Measurements from ENCODE around the gene CASZ1.

The CASZ1 gene

DNA sequence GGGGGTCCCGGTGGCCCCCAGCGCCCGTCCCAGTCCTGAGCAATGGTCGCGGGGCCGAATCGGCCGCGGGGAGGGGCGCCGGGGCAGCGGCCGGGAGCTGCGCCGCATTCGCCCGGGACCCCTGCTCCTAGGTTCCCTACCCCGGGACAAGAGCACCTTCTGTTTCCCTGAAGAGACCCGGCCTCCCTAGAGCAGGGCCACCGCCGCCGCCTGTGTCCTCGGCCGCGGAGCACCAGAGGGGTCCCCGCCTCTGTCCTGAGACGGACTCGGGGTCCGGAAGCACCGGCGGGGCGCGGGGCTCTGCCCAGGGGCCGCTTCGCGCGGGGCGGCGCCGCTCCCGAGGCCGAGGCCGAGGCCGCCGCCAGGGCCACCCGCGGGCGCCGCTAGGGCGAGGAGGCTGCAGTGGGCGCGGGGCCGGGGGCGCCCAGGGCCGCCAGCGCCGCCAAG is 157.9 kb downstream of the CASZ1 start:
- no peak for DNase-seq (ENCODE audit: low spot score)

DNA sequence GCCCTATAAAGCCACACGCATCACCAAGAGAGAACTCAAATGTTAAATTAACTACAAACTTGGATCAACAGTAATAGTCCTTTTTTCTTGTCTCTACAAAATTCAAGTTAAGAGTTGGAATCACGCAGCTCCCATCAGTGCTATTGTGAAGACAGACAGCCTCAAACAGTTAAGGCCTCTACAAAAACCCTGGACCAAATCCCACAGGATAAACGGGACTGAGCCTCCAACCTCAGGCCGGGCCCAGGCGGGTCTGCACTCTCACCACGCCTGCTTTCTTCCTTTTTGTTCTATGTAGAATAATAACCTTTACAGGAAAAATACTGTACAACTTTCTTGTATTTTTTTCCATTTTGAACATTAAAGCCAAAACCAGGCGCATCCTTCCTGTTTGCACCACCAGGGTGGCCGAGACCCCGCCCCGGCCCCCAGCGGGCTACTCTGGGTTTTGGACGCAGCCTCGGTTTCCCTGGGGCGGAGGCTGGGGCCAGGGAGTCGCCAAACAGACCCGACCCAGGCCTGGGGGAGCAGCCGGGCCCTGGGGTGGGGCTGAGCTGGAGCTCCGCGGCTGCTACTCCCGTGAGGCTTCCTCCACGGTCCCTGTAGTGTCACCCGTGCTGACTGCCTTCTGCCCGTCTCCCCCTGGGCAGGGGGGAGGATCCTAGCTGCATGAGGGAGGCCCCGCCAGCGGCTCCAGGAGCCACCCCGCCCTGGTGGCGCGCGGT is 158.4 kb downstream of the CASZ1 start:
- no peak for DNase-seq (ENCODE audit: low spot score)

DNA sequence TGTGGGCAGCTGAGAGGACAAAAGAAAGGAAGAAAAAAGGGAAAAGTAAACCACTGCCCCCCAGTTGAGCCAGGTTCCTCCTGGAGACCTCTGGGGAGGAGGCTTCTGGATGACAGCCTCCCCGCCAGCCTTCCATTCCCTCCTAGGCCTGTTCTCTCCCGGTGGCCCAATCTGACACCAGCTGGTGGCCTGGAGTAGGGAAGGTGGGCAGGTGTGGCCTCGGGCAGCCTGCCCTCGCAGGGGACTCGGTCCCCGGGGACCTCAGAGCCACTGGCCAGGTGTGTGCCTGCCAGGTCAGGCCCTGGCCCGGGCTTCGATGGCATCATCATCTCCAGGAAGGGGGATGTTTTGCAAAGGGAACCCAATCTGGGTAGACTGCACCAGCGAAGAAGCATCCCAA is 159.0 kb downstream of the CASZ1 start:
- no peak for DNase-seq (ENCODE audit: low spot score)

DNA sequence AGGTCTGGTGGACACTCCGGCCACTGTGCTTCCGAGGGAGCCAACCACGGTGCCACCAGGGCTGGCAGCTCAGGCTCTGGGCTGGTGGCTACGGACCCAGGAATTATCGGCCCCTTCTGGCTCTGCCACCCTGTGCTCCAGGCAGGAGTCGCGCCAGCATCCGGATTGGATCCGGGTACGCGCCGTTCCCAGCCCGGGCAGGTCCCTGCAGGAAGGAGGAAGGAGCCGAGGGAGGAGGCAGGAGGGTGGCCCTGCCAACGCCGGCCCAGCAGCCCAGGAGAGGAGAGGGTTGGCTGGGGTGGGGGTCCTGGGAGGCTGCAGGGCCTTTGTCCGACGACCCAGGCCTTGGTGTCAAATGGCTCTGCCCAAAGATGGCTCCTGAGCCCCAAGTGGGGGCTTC is 160.5 kb downstream of the CASZ1 start:
- DNase-seq (ENCODE audit: low spot score): no peak

DNA sequence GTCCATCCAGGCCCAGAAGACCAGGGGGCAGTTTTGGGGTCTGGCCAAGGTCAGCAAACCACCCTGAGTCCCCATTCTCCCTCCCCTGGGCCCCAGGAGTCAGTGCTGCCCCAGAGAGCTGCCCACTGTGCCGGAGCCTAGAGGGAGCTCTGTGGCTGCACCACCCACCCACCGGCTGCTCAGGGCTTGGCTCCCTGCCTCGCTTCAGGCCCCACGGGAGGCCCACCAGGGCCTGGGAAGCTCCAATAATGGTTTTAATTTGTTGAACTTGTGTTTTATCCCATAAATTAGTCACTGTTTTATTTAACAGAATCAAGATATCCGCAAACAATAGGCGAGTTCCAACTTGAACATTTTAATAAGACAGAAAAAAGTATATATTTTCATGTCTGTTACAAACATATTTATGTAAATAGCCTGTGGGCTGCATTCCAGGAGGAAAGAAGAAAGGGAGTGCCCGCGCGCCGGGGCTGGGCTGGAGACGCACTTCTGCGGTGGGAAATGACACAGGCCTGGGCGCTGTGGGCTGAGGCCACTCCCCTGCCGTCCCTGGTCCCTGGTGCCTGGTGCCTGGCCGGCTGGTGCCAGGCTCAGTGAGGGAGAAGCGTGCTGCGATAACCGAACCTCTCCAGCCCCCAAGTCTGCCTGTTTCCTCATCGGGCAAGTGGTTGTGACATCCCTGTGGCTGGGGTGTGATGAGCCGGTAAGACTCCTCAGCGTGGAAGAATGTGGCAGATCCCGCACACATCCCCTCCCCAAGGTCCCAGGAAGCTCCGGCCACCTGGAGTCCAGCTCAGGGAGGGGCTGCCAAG is 161.2 kb downstream of the CASZ1 start:
- peak; percentile 78 for DNase-seq (ENCODE audit: low spot score)

DNA sequence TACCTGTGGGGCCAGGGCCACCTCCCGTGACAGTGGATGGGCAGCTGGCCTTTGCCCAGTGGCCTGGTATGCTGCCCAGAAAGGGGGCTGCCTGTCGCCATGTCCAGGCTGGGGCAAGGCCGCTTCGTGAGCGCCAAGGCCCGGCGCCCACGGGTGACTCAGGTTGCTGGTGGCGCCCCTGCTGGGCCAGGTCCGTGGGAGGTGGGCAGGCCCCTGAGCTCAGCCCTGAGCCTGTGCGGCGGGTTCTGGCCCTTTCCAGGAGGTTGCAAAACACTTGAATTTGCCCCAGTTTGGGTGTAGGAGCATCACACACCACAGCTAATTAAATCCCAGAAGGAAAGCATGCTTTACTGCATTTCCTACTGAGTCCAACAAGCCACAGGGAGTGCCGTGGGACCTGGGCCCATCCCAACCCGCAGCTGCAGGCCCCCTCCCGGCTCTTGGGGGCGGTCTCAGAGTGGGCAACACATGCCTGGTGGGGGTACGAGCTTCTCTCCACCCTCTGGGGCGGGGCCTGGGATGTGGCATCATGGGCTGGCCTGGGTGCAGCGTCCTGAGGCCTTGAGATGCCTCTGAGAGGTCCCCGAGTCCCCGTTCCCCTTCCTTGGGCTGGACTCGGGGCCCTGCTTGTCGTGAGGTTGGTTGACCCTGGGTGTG is 161.9 kb downstream of the CASZ1 start:
- DNase-seq (ENCODE audit: low spot score): peak; percentile 64

DNA sequence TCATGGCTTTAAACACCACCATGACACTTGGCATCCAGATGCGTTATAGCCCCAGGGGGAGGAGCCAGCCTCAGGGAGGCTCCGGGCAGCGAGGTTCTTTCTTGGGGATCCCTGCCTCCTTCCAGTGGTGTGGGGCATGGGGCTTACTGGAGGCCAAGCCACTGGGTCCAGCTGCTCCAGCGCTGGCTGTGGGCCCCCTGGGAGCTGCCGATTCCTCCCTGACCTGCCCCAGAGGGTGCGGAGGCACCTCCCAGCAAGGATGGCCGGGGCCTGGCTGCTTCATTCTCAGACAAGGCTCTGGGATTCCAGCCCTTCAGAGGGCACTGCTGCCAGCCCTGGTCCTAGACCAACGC is 162.4 kb downstream of the CASZ1 start:
- no peak for DNase-seq (ENCODE audit: low spot score)

DNA sequence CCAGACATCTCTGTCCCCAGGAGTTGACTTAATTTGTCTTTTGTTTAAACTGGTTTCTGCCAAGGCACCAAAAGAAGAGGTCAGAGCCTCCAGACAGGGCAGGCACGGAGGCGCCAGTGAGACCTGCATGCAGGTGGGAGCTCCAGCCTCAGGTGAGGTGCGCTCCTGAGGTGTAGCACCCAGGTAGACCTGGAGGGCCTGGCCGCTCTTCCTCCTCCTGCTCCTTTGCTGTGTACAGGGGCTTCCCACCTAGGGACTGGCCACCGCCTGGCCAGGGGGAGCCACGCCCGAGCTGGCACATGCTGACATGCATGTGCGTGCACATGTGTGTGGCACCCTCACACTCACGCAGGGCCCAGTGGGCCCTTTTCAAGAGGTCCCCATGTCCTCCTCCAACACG is 163.0 kb downstream of the CASZ1 start:
- DNase-seq (ENCODE audit: low spot score): no peak

DNA sequence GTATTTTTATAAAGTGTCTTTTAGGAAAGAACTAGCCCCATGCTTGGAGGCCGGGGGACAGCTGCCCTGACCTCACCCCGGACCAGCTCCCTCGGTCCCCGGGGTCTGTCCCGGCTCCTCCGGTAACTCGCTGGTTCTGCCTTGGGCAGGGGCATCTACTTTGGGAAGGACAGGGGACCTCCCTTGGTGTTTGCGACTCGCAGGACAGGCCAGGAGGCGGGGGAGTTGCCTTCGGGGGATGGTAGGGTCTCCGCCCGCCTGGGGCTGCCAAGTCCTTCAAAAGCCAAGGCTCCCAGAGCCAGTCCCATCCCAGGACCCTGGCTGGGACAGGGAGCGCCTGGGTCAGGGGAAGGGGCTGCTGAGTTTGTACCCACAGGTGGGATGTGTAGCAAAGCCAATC is 163.8 kb downstream of the CASZ1 start:
- no peak for DNase-seq (ENCODE audit: low spot score)

DNA sequence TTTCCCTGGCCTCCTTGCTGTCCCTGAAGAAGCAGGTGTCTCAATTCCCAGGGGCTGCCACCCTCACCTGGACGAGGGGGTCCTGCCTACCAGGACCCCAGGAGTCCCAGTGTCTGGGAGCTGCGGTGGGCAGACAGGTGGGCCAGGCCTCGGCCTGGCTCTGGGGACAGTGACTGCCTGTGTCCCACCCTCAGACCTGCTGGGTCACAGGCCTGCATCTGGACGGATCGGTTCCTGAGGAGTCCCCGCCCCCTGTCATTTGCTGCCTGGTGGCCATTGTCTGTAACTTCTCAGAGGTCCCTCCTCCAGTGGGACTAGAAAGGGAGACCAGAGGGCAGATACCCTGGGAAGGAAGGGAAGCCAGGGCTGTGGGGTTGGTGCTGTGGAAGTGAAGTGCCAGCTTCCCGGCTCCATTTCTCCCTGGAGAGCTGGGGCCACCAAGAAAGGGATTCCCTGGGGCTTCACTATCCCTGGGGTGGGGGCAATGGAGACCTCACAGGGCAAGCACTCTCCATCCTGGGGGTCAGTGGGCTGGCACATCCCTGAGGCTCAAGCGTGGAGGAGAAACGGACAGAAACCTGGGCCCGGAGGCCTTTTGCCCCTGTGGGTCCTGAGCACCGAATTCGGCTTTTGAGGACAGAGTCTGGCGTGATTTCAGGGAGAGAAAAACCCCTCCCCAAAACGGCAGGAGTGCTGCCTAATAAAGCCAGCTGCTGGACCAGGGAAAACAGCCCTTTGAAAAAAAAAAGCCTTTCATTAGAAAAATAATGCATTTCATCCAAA is 164.4 kb downstream of the CASZ1 start:
- DNase-seq (ENCODE audit: low spot score): no peak

DNA sequence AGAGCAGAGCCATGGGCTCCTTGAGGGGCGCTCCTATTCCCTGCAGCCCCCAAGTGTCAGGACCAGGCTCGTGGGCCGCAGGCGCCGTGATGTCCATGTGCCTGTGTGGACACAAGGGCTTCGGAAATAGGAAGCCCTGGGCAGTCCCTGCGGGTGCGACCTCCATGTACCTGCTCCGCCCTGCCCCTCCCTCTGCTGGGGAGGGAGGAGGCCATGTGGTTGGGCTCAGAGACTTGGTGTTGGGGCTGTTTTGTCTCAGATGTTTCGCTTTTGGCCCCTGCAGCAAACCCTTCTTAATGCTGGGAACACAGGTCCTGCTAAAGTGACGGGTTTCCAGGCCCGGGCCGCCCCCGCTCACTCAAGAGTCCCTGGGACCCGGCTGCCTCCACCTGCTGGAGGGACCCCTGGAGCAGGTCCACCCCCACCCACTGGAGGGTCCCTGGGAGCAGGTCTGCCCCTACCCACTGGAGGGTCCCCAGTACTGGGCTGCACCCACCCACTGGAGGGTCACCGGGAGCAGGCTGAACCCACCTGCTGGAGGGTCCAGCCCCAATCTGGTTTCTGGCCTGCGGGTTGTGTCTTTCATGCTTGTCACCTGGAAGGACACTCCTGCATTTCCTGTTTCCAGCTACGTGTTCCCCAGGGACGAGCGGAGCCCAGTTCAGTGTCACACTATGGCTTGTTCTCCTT is 165.2 kb downstream of the CASZ1 start:
- no peak for DNase-seq (ENCODE audit: low spot score)

DNA sequence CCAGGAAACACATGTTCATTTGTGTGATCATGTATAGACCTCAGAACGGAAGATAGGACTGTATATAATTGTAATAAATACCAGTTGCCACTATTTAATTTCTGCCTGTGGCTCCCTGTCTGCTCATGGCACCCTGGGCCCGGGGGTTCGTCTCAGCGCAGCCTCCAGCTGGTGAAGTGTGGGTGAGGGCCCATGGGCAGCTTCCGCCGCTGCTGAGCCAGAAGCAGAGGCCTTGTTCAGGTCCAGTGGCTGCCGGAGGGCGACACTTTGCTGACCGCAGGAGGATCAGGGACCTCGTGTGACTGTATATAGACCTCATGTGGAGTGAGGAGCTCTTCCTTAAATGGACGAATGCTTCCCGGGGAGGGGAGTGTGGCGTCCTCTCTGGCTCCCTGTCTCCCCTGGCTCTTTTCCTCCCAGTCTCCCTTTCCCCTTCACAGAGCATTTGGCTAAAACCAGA is 165.8 kb downstream of the CASZ1 start:
- no peak for DNase-seq (ENCODE audit: low spot score)

DNA sequence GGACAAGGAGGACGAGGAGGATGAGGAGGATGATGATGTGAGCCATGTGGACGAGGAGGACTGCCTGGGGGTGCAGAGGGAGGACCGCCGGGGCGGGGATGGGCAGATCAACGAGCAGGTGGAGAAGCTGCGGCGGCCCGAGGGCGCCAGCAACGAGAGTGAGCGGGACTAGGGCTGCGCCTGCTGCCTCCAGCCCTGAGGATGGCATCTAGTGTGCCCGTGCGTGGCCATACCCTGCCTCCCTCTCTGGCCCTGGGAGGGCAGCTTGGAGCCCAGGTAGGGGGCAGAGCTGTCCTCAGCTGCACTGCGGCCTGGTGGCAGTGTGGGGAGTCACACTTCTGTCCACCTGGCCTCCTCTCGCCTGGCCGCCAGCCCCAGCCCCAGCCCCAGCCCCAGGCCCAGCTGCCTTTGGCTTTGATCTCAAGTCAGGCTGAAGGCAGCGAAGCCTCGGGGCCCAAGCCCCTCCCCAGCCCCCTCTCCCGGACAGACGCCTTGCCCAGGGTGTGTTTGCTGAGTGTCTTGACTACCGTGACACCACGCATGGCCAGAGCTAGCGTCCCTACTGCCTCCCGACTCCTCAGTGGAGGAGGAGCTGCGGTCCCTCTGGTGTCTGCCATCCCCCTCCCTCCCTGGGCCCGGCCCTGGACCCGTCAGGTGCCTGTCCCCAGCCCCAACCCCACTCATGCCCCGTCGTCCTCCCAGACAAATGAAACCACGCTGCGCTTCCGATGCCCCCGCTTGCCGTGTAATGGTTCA is 166.5 kb downstream of the CASZ1 start:
- DNase-seq (ENCODE audit: low spot score): no peak

DNA sequence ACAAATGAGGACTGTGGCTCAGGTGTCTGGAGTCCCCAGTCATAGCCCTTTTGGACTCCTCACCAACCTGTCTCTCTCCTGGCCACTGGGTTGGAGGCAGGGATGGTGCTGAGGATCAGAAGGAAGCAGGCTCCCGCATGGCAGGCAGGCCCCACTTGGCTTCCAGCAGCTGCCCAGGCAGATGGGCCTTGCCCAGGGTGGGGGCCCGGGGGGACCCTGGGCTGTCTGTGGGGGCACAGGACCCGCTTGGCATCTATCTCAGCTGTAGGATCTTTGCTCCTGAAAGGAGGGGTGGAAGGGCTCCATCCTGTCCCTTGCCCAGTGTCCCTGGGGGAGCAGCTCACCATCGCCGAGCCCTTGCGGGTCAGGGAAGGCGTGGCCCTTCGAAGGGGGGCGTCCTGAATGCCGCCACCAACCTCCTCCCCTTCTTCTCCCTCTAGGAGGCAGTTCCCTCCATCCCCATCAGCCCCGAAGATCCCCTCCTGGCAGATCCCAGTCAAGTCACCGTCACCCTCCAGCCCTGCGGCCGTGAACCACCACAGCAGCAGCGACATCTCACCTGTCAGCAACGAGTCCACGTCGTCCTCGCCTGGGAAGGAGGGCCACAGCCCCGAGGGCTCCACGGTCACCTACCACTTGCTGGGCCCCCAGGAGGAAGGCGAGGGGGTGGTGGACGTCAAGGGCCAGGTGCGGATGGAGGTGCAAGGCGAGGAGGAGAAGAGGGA is 167.2 kb downstream of the CASZ1 start:
- no peak for DNase-seq (ENCODE audit: low spot score)

DNA sequence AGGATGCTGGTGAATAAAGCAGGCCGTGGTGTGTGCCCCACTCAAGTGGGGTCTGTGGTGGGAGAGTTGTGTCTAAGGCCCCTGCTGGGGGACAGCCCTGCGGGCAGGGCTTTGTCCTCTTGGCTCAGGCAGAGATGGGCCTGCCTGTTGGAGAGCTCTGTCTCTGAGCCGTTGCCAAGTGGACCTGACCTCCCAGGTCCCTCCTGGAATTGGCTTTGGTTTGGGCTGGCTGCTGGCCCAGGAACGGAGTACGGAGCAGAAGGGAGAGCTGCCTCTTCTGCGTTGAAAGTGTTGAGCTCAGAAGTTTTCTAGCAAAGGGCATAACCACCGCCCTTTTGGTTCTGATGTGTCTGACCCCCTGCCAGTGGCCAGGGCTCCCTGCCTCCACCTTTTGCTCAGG is 167.8 kb downstream of the CASZ1 start:
- no peak for DNase-seq (ENCODE audit: low spot score)

DNA sequence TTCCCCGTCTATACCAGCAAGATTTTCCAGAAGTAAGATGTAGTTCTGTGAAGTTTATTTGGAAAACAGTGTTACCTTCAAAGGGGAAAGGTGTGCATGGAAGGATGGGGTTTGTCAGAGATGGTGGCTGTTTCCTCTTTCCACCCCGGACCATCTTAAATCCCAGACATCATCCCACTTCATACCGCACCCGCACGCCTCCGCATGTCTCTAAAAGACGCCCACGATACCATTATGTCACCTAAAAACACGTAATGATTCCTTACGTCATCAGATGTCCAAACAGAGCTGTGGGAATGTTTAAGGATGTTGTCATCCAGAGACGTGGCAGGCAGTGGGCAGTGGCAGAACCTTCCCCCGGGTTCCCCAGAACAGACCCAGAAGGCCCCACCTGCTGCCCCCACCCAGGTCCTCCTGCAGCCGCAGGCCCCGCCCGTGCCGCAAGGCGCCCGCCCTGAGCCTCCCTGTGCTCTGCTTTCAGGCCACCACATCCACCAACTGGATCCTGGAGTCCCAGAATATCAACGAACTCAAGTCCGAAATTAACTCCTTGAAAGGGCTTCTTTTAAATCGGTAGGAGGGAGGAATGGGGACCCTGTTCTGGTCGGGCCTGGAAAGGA is 169.5 kb downstream of the CASZ1 start:
- DNase-seq (ENCODE audit: low spot score): no peak

DNA sequence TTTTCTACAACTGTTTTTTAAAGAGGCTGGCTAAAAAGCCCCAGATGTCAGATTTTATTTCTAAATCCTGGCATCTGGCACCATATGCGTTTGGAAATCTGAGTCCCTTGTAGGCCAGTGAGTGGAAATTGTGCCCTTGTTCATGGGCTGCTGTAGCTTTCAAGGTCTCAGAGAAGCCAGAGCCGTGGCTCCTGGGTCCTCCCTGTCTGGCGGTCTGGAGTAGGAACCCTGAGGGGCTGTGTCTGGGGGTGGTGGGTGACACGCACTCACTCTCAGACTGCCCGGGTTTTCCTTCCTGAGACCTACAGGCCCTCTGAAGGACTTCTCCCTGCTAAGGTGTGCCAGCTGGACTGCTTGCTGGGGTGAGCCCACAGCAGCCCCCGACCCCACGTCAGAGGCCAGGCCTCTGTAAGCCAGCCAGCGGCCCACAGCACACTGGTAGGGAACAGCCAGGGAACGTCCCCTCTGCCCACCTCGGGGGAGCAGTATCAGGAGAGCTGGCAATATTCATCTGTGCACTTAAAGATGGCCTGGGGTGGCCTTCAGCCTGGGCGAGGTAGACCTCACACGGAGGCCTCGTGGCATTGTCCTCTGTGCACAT is 170.2 kb downstream of the CASZ1 start:
- no peak for DNase-seq (ENCODE audit: low spot score)

DNA sequence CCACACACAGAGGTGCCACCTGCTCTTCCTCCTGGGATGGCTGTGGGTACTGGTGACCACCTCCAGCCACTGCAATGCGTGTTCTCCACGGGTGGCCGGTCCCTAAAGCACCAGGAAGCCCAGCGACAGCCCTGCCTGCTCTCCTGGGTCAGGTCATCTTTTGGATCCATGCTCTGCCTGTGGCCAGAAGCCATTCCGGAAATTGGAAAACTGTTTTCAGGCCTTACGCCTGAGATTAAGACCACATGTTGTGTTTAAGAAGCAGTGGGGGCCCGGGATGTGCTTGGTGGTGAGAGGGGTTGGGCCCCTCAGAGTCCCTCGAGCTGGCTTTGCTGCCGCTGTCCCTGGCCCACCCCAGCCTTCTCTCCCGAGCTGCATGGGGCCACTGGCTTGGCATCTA is 170.9 kb downstream of the CASZ1 start:
- DNase-seq (ENCODE audit: low spot score): peak; percentile 22

DNA sequence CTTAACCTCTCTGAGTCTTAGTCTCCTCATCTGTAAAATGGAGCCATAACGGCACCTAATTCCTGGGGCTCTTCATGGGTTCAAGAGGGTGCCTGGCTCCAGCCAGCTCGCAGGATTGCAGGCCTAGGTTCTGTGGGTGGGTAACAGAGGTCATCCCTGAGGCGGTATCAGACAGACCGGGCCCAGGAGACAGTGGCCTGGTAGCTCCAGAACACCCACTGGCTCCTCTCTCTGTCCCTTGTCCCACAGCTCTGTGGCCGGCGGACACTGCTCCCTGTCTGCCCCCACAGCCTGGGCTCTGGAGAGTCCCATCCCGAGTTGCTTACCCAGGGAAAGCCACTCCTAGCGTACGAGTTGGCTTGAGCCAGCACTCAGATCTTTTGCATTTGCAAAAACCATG is 171.4 kb downstream of the CASZ1 start:
- DNase-seq (ENCODE audit: low spot score): no peak
